ENCODE measurements around the gene E2F6.

Gene E2F6

DNA sequence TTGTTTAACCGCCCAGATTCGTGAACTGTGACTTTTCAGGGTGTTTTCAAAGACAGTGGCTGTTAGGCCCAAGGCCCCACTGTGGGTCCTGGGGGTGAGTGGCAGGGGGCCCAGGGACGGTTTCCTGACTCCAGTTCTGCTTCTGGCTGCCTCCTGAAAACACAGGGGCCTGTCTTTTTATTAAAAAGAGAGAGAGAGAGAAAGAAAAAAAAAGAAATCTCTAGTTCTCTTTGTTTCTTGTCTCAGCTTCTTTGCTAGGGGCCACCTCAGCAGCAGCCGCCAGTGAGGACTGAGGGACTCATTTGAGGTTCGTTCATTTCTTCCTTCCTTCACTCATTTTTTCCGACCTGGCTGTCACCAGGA lies 15.4 kb upstream of the E2F6 start:
- no peaks in the 10 kb centered on the region for H3K27me3 ChIP-seq (ENCODE audit: insufficient read depth, low read length, poor library complexity, severe bottlenecking)
- no peaks in the 10 kb centered on the region for H3K79me2 ChIP-seq (ENCODE audit: insufficient read depth, low read length)
- 0 out of 2 replicates have a peak overlapping the region, but pooled peaks have one; percentile 53 for H2AFZ ChIP-seq (ENCODE audit: low read length)
- no peaks in the 10 kb centered on the region for H3K36me3 ChIP-seq (ENCODE audit: insufficient read depth, low read length)
- H3K9me2 ChIP-seq (replicated peaks; ENCODE audit: low read depth, low read length): no peaks in the 10 kb centered on the region
- no peaks in the 10 kb centered on the region for H4K20me1 ChIP-seq (ENCODE audit: insufficient read depth, low read length, poor library complexity, severe bottlenecking)
- no peak overlapping the region for H3K4me2 ChIP-seq (ENCODE audit: low read depth, low read length, poor library complexity, severe bottlenecking)
- no peak overlapping the region for H3K9ac ChIP-seq (ENCODE audit: low read depth, low read length, poor library complexity, severe bottlenecking)
- no peaks in the 10 kb centered on the region for H3F3A ChIP-seq (ENCODE audit: low read depth)
- H3K9me3 ChIP-seq (ENCODE audit: insufficient read depth, low read depth, low read length): no peaks in the 10 kb centered on the region
- no peak overlapping the region for H3K4me3 ChIP-seq (ENCODE audit: low read length, poor library complexity, severe bottlenecking)
- peaks cover 10% of the 10 kb centered on the region for H3K4me1 ChIP-seq (ENCODE audit: insufficient read depth, low read length, poor library complexity, severe bottlenecking)
- TF ChIP-seq EZH2phosphoT487 (IDR thresholded peaks at IDR 0.05; ENCODE audit: borderline replicate concordance): no peak
- TF ChIP-seq, protein P1, sequence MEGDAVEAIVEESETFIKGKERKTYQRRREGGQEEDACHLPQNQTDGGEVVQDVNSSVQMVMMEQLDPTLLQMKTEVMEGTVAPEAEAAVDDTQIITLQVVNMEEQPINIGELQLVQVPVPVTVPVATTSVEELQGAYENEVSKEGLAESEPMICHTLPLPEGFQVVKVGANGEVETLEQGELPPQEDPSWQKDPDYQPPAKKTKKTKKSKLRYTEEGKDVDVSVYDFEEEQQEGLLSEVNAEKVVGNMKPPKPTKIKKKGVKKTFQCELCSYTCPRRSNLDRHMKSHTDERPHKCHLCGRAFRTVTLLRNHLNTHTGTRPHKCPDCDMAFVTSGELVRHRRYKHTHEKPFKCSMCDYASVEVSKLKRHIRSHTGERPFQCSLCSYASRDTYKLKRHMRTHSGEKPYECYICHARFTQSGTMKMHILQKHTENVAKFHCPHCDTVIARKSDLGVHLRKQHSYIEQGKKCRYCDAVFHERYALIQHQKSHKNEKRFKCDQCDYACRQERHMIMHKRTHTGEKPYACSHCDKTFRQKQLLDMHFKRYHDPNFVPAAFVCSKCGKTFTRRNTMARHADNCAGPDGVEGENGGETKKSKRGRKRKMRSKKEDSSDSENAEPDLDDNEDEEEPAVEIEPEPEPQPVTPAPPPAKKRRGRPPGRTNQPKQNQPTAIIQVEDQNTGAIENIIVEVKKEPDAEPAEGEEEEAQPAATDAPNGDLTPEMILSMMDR (conservative IDR thresholded peaks at IDR 0.05; ENCODE audit: low read length): no peak

DNA sequence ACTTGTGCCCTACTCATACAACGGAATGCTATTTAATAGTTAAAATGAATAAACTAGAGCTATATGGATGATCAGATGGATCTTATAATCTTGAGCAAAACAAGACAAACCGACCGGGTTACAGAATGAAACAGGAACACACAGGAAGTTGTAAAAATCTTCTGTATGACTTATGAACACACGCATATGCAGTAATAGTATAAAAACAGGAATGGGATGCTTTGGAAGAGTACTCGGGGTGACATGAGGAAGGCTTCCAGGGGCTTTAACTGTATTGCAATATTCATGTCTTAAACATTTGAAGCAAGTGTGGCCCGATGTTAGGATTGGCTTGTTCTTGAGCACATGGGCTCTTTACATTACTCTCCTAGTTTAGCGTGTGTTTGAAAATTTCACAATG lies 14.9 kb upstream of the E2F6 start:
- no peaks in the 10 kb centered on the region for H3F3A ChIP-seq (ENCODE audit: low read depth)
- H3K36me3 ChIP-seq (ENCODE audit: insufficient read depth, low read length): no peaks in the 10 kb centered on the region
- no peaks in the 10 kb centered on the region for H3K9me3 ChIP-seq (ENCODE audit: insufficient read depth, low read depth, low read length)
- no peaks in the 10 kb centered on the region for H3K9me2 ChIP-seq (replicated peaks; ENCODE audit: low read depth, low read length)
- peak overlapping the region; percentile 46 for H3K4me2 ChIP-seq (ENCODE audit: low read depth, low read length, poor library complexity, severe bottlenecking)
- H3K27me3 ChIP-seq (ENCODE audit: insufficient read depth, low read length, poor library complexity, severe bottlenecking): no peaks in the 10 kb centered on the region
- peak overlapping the region; percentile 3 for H3K4me3 ChIP-seq (ENCODE audit: low read length, poor library complexity, severe bottlenecking)
- H3K79me2 ChIP-seq (ENCODE audit: insufficient read depth, low read length): no peaks in the 10 kb centered on the region
- no peaks in the 10 kb centered on the region for H4K20me1 ChIP-seq (ENCODE audit: insufficient read depth, low read length, poor library complexity, severe bottlenecking)
- H3K4me1 ChIP-seq (ENCODE audit: insufficient read depth, low read length, poor library complexity, severe bottlenecking): peaks cover 10% of the 10 kb centered on the region
- peak overlapping the region; percentile 53 for H2AFZ ChIP-seq (ENCODE audit: low read length)
- H3K9ac ChIP-seq (ENCODE audit: low read depth, low read length, poor library complexity, severe bottlenecking): no peak overlapping the region
- TF ChIP-seq, protein P1 (conservative IDR thresholded peaks at IDR 0.05; ENCODE audit: low read length): no peak
- TF ChIP-seq EZH2phosphoT487 (IDR thresholded peaks at IDR 0.05; ENCODE audit: borderline replicate concordance): no peak

DNA sequence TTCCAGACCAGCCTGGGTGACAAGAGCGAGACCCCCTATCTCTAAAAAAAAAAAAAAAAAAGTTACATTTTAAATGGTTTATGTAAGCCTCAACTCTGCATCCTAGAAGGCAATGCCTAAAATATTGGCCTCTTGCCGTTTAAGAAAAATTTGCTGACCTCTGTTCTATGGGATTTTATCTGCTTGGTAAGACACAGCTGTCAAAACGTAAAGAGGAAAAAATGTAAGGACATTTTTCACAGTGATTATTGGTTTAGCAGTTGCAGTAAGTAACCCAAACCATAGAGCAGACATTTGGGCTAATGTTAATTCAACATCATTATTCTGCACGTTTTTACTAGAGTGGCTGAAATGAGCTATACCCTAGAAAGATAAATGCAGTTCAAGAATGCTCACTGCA lies 14.4 kb upstream of the E2F6 start:
- Histone ChIP-seq H3K9me2 (replicated peaks; ENCODE audit: low read depth, low read length) (no peaks in the 10 kb centered on the region), H3K4me3 (ENCODE audit: low read length, poor library complexity, severe bottlenecking) (peak overlapping the region; percentile 3), H3K4me2 (ENCODE audit: low read depth, low read length, poor library complexity, severe bottlenecking) (peak overlapping the region; percentile 46), H3K9ac (ENCODE audit: low read depth, low read length, poor library complexity, severe bottlenecking) (no peak overlapping the region), H4K20me1 (ENCODE audit: insufficient read depth, low read length, poor library complexity, severe bottlenecking) (no peaks in the 10 kb centered on the region), H2AFZ (ENCODE audit: low read length) (peak overlapping the region; percentile 53; the same call in 1 of the 2 replicates), H3K9me3 (ENCODE audit: insufficient read depth, low read depth, low read length) (no peaks in the 10 kb centered on the region), H3F3A (ENCODE audit: low read depth) (no peaks in the 10 kb centered on the region), H3K27me3 (ENCODE audit: insufficient read depth, low read length, poor library complexity, severe bottlenecking) (no peaks in the 10 kb centered on the region), H3K36me3 (ENCODE audit: insufficient read depth, low read length) (no peaks in the 10 kb centered on the region), H3K79me2 (ENCODE audit: insufficient read depth, low read length) (no peaks in the 10 kb centered on the region), H3K4me1 (ENCODE audit: insufficient read depth, low read length, poor library complexity, severe bottlenecking) (peaks cover 10% of the 10 kb centered on the region)
- no peak for TF ChIP-seq EZH2phosphoT487 (IDR thresholded peaks at IDR 0.05; ENCODE audit: borderline replicate concordance)
- TF ChIP-seq, protein P1 (conservative IDR thresholded peaks at IDR 0.05; ENCODE audit: low read length): no peak

Measured in Loucy (cell line).